ENCODE measurements around the gene NHLRC4. TPM values are rescaled to one million over a fixed set of nuclear protein-coding genes. Genes with fewer than 3 reads are reported as not detected.
"Not testable (repeated sequence)": the region's sequence is repeated elsewhere in the genome, so short reads cannot be mapped to it uniquely, and the experiment has no call there.

The NHLRC4 gene
- total RNA-seq, 1 experiment from 2014 or later: 0.12 TPM

- no peak for DNase-seq (ENCODE audit: low read depth)
Observed at GRCh38 chr16:596736-597060, 29.9 kb downstream of the NHLRC4 start.

GRCh38 chr16:597655-598054 lies 30.9 kb downstream of the NHLRC4 start:
- not testable (repeated sequence) for DNase-seq (ENCODE audit: low read depth)

GRCh38 chr16:598823-599739 lies 32.3 kb downstream of the NHLRC4 start:
- DNase-seq (ENCODE audit: low read depth): no peak

- DNase-seq (ENCODE audit: low read depth): no peak
Observed at GRCh38 chr16:600781-601180, 34.0 kb downstream of the NHLRC4 start.

- DNase-seq (ENCODE audit: low read depth): no peak
Observed at GRCh38 chr16:603933-604332, 37.1 kb downstream of the NHLRC4 start.

GRCh38 chr16:606656-607307 lies 40.0 kb downstream of the NHLRC4 start:
- DNase-seq (ENCODE audit: low read depth): no peak

- DNase-seq (ENCODE audit: low read depth): no peak
Observed at GRCh38 chr16:608019-608418, 41.2 kb downstream of the NHLRC4 start.

GRCh38 chr16:609316-609715 lies 42.5 kb downstream of the NHLRC4 start:
- DNase-seq (ENCODE audit: low read depth): no peak

GRCh38 chr16:609984-610383 lies 43.2 kb downstream of the NHLRC4 start:
- no peak for DNase-seq (ENCODE audit: low read depth)

GRCh38 chr16:610513-611381 lies 43.9 kb downstream of the NHLRC4 start:
- DNase-seq (ENCODE audit: low read depth): no peak

- DNase-seq (ENCODE audit: low read depth): no peak
Observed at GRCh38 chr16:615122-615521, 48.3 kb downstream of the NHLRC4 start.

- no peak for DNase-seq (ENCODE audit: low read depth)
Observed at GRCh38 chr16:616733-617586, 50.2 kb downstream of the NHLRC4 start.

GRCh38 chr16:617855-618254 lies 51.0 kb downstream of the NHLRC4 start:
- no peak for DNase-seq (ENCODE audit: low read depth)

Other genes starting within 250 kb of the NHLRC4 start
- gene AXIN1, start 214.3 kb upstream of the NHLRC4 start, total RNA-seq (2014; rRNA removed; shearing (Covaris generic)): 6.6 and 15.5 TPM in 2 replicates
- 162 and 177 TPM in 2 replicates for gene MRPL28, start 196.5 kb upstream of the NHLRC4 start, total RNA-seq (2014; rRNA removed; shearing (Covaris generic))
- gene PGAP6, start 185.0 kb upstream of the NHLRC4 start, total RNA-seq (2014; rRNA removed; shearing (Covaris generic)): 54.9 and 71.2 TPM in 2 replicates
- 92.0 and 101 TPM in 2 replicates for gene NME4, start 169.8 kb upstream of the NHLRC4 start, total RNA-seq (2014; rRNA removed; shearing (Covaris generic))
- 2.2 and 6.6 TPM in 2 replicates for gene DECR2, start 165.1 kb upstream of the NHLRC4 start, total RNA-seq (2014; rRNA removed; shearing (Covaris generic))
- 14.0 and 21.1 TPM in 2 replicates for gene RAB11FIP3, start 141.4 kb upstream of the NHLRC4 start, total RNA-seq (2014; rRNA removed; shearing (Covaris generic))
- 23.2 and 36.7 TPM in 2 replicates for gene CAPN15, start 39.3 kb upstream of the NHLRC4 start, total RNA-seq (2014; rRNA removed; shearing (Covaris generic))
- not detected in 2 replicates for gene PRR35, start 6.6 kb upstream of the NHLRC4 start, total RNA-seq (2014; rRNA removed; shearing (Covaris generic))
- gene PIGQ, start 3.0 kb downstream of the NHLRC4 start, total RNA-seq (2014; rRNA removed; shearing (Covaris generic)): 35.9 and 43.8 TPM in 2 replicates
- gene RAB40C, start 23.1 kb downstream of the NHLRC4 start, total RNA-seq (2014; rRNA removed; shearing (Covaris generic)): 15.2 and 16.8 TPM in 2 replicates
- gene WFIKKN1, start 64.0 kb downstream of the NHLRC4 start, total RNA-seq (2014; rRNA removed; shearing (Covaris generic)): 0.62 and 2.9 TPM in 2 replicates
- gene METTL26, start 69.3 kb downstream of the NHLRC4 start, total RNA-seq (2014; rRNA removed; shearing (Covaris generic)): 150 and 177 TPM in 2 replicates
- gene MCRIP2, start 74.8 kb downstream of the NHLRC4 start, total RNA-seq (2014; rRNA removed; shearing (Covaris generic)): 8.5 and 20.9 TPM in 2 replicates
- gene WDR90, start 82.4 kb downstream of the NHLRC4 start, total RNA-seq (2014; rRNA removed; shearing (Covaris generic)): 15.8 and 16.1 TPM in 2 replicates
- gene RHOT2, start 101.1 kb downstream of the NHLRC4 start, total RNA-seq (2014; rRNA removed; shearing (Covaris generic)): 25.7 and 38.5 TPM in 2 replicates
- gene RHBDL1, start 108.7 kb downstream of the NHLRC4 start, total RNA-seq (2014; rRNA removed; shearing (Covaris generic)): 0.15 TPM in 1 of 2 replicates, not detected in the other
- 133 and 153 TPM in 2 replicates for gene STUB1, start 113.4 kb downstream of the NHLRC4 start, total RNA-seq (2014; rRNA removed; shearing (Covaris generic))
- gene JMJD8, start 117.3 kb downstream of the NHLRC4 start, total RNA-seq (2014; rRNA removed; shearing (Covaris generic)): 57.8 and 68.5 TPM in 2 replicates
- 3.4 and 9.0 TPM in 2 replicates for gene WDR24, start 123.4 kb downstream of the NHLRC4 start, total RNA-seq (2014; rRNA removed; shearing (Covaris generic))
- 8.1 and 12.0 TPM in 2 replicates for gene FBXL16, start 138.8 kb downstream of the NHLRC4 start, total RNA-seq (2014; rRNA removed; shearing (Covaris generic))
- 96.4 and 142 TPM in 2 replicates for gene METRN, start 148.1 kb downstream of the NHLRC4 start, total RNA-seq (2014; rRNA removed; shearing (Covaris generic))
- 11.0 and 30.4 TPM in 2 replicates for gene ANTKMT, start 154.1 kb downstream of the NHLRC4 start, total RNA-seq (2014; rRNA removed; shearing (Covaris generic))
- gene CCDC78, start 159.4 kb downstream of the NHLRC4 start, total RNA-seq (2014; rRNA removed; shearing (Covaris generic)): 0.25 TPM in 1 of 2 replicates, not detected in the other
- gene HAGHL, start 160.1 kb downstream of the NHLRC4 start, total RNA-seq (2014; rRNA removed; shearing (Covaris generic)): 3.6 and 4.9 TPM in 2 replicates
- gene CIAO3, start 174.0 kb downstream of the NHLRC4 start, total RNA-seq (2014; rRNA removed; shearing (Covaris generic)): 24.0 and 27.1 TPM in 2 replicates
- gene MSLN, start 193.7 kb downstream of the NHLRC4 start, total RNA-seq (2014; rRNA removed; shearing (Covaris generic)): 1.7 and 2.1 TPM in 2 replicates
- 19.5 and 47.7 TPM in 2 replicates for gene RPUSD1, start 221.4 kb downstream of the NHLRC4 start, total RNA-seq (2014; rRNA removed; shearing (Covaris generic))
- gene CHTF18, start 221.6 kb downstream of the NHLRC4 start, total RNA-seq (2014; rRNA removed; shearing (Covaris generic)): 10.2 and 20.7 TPM in 2 replicates
- gene GNG13, start 233.7 kb downstream of the NHLRC4 start, total RNA-seq (2014; rRNA removed; shearing (Covaris generic)): not detected in 2 replicates

Data from M059J (cell line).